ENCODE results near the gene ERC2.

The ERC2 gene

GRCh38 chr3:55601366-55602080 is 866.7 kb downstream of the ERC2 start:
- DNase-seq, result no peak

GRCh38 chr3:55598224-55598623 is 870.0 kb downstream of the ERC2 start:
- no peak for DNase-seq

GRCh38 chr3:55597641-55598040 is 870.6 kb downstream of the ERC2 start:
- DNase-seq, result no peak

GRCh38 chr3:55596212-55596611 is 872.1 kb downstream of the ERC2 start:
- DNase-seq, result no peak

GRCh38 chr3:55595420-55595819 is 872.8 kb downstream of the ERC2 start:
- no peak for DNase-seq

- DNase-seq, result no peak
These were observed 875.7 kb downstream of the ERC2 start for GRCh38 chr3:55592572-55592971.

GRCh38 chr3:55591888-55592287 is 876.4 kb downstream of the ERC2 start:
- DNase-seq, result no peak

- DNase-seq, result no peak
These were observed 880.0 kb downstream of the ERC2 start for GRCh38 chr3:55588146-55588765.

GRCh38 chr3:55585856-55586255 is 882.4 kb downstream of the ERC2 start:
- DNase-seq, result no peak

- no peak for DNase-seq
These were observed 883.4 kb downstream of the ERC2 start for GRCh38 chr3:55584716-55585368.

- no peak for DNase-seq
These were observed 884.2 kb downstream of the ERC2 start for GRCh38 chr3:55584030-55584429.

GRCh38 chr3:55583475-55583874 is 884.8 kb downstream of the ERC2 start:
- DNase-seq, result no peak

- no peak for DNase-seq
These were observed 888.8 kb downstream of the ERC2 start for GRCh38 chr3:55579496-55579895.

- DNase-seq, result no peak
These were observed 891.5 kb downstream of the ERC2 start for GRCh38 chr3:55576621-55577388.

- DNase-seq, result no peak
These were observed 893.6 kb downstream of the ERC2 start for GRCh38 chr3:55574671-55575070.

GRCh38 chr3:55572816-55573215 is 895.5 kb downstream of the ERC2 start:
- DNase-seq, result no peak

GRCh38 chr3:55571913-55572312 is 896.4 kb downstream of the ERC2 start:
- no peak for DNase-seq

- no peak for DNase-seq
These were observed 897.0 kb downstream of the ERC2 start for GRCh38 chr3:55571216-55571813.

GRCh38 chr3:55570271-55570711 is 898.0 kb downstream of the ERC2 start:
- DNase-seq, result no peak

GRCh38 chr3:55569033-55569599 is 899.2 kb downstream of the ERC2 start:
- DNase-seq, result no peak

- DNase-seq, result no peak
These were observed 900.7 kb downstream of the ERC2 start for GRCh38 chr3:55567615-55568014.

- DNase-seq, result no peak
These were observed 901.1 kb downstream of the ERC2 start for GRCh38 chr3:55567121-55567520.

- no peak for DNase-seq
These were observed 902.7 kb downstream of the ERC2 start for GRCh38 chr3:55565521-55565920.

Data from CD4-positive, alpha-beta T cell treated with Interleukin-10 for 1 hour (primary cell).